Ovary (tissue), 9 donors: ENCODE data around the gene COL23A1. TPM values are rescaled to one million over a fixed set of nuclear protein-coding genes. Genes with fewer than 3 reads are reported as not detected.

Experiments
- DNase-seq, 5 donors: peaks; one replicate each; pipeline ENCODE4 v3.0.0-alpha.2; 2019 to 2020
- H3K27ac ChIP-seq, 2 donors: fragments of 200-600 bp; one replicate each; pipeline versions ENCODE4 v1.5.1 to v1.8.0; 2019 to 2022
- H3K27me3 ChIP-seq: fragments of 200-600 bp; one replicate; pipeline ENCODE4 v1.8.0; 2022
- H3K36me3 ChIP-seq: fragments of 200-600 bp; sonication (generic); one replicate; pipeline ENCODE4 v1.5.1; 2019
- H3K4me1 ChIP-seq: one replicate; pipeline ENCODE4 v1.8.1; 2013; ENCODE audit warnings: mild to moderate bottlenecking, moderate library complexity; ENCODE audit not compliant: insufficient read depth
- H3K4me3 ChIP-seq: fragments of 200-600 bp; sonication (generic); one replicate; pipeline ENCODE4 v1.5.1; 2017
- H3K9me3 ChIP-seq, 2 donors: fragments of 200-600 bp in 1 of 2; sonication (generic) in 1 of 2; one replicate each; pipeline versions ENCODE4 v1.5.1 to v1.8.1; 2013 to 2019; ENCODE audit warnings: mild to moderate bottlenecking in 1 of 2, moderate library complexity in 1 of 2
- EP300 ChIP-seq: sonication (generic); formaldehyde crosslinking; IDR thresholded peaks from one replicate; pipeline ENCODE4 v1.6.1; 2017; ENCODE audit warnings: antibody characterized with exemption
- POLR2A ChIP-seq: fragments of 450-650 bp; IDR thresholded peaks from one replicate; pipeline ENCODE4 v1.6.1; 2017; ENCODE audit warnings: antibody characterized with exemption, mild to moderate bottlenecking, moderate library complexity
- WGBS, 3 donors: extraction: QIAGEN DNeasy Blood & Tissue Kit in 1 of 3; methylation state at CpG; one replicate each; pipeline versions ENCODE4 v1.1.5 to v1.1.7; 2013 to 2017; 5-methylcytosine and 5-hydroxymethylcytosine counted together
- intact Hi-C, 4 donors: fragments of 100-400 bp; cut with DNase I; formaldehyde crosslinking; loops; one replicate each; pipeline versions ENCODE4 v1.11.0 to v1.15.1; 2022 to 2023
- polyA plus RNA-seq, 2 donors: library from polyadenylated mRNA; stranded (reverse); fragments of 200-250 nt in 1 of 2; fragments of 350-450 nt in 1 of 2; fragmentation: Illumina TruSeq in 1 of 2; extraction: RNeasy Lipid Tissue Mini Kit (QIAGEN cat#74804) in 1 of 2; gene quantifications; one replicate each; pipeline ENCODE4 v1.2.3, GENCODE V29; 2013 to 2014
- total RNA-seq, 7 donors: library from RNA; depleted of rRNA in 2 of 7; stranded (reverse); fragments of >200 nt in 2 of 7; fragmentation: NEBNext Ultra II Directional in 3 of 7; extraction: Animal tissue kit (Norgen Biotek cat#: 25700) in 3 of 7; gene quantifications; one replicate each; pipeline versions ENCODE4 v1.1.0 to v1.2.4, GENCODE V29; 2016 to 2023
- TF ChIP-seq, protein P1 (sequence below), 3 donors: fragments of 450-650 bp in 2 of 3; fragments of 200-600 bp in 1 of 3; IDR thresholded peaks; one replicate each; pipeline versions ENCODE4 v1.5.1 to v1.8.0; 2016 to 2022; ENCODE audit warnings: antibody characterized with exemption in 3 of 3, mild to moderate bottlenecking in 1 of 3
- donor health status: DM: no; HTN: no; CAD: no; lungs with moderate emphysema.
- donor health status: DM: no; HTN: no; CAD: no.
- donor health status: Bipolar disorder and iron deficiency.
- donor health status: DM: yes; HTN: yes; CAD: no.
- donor health status: DM: no; HTN: no; CAD: no.
- donor health status: DM: yes; HTN: yes; CAD: no.

COL23A1 gene
- total and polyA plus RNA-seq, 9 donors = 0.13 to 0.92 (median 0.39) TPM; not detected in 1

- Histone ChIP-seq H3K27me3 (no peaks in the 10 kb centered on the region), H3K36me3 (no peaks in the 10 kb centered on the region), H3K27ac (no peak overlapping the region), H3K4me3 (no peak overlapping the region), H3K4me1 (no peaks in the 10 kb centered on the region), H3K9me3 (no peaks in the 10 kb centered on the region)
- intact Hi-C loops = no loop called here
- 73 to 77% (median 76%) methylated on average over 2 of the region's 2 CpGs for WGBS, 3 donors
- no peak for DNase-seq
- TF ChIP-seq EP300 (no peak), POLR2A (no peak)
- TF ChIP-seq, protein P1, sequence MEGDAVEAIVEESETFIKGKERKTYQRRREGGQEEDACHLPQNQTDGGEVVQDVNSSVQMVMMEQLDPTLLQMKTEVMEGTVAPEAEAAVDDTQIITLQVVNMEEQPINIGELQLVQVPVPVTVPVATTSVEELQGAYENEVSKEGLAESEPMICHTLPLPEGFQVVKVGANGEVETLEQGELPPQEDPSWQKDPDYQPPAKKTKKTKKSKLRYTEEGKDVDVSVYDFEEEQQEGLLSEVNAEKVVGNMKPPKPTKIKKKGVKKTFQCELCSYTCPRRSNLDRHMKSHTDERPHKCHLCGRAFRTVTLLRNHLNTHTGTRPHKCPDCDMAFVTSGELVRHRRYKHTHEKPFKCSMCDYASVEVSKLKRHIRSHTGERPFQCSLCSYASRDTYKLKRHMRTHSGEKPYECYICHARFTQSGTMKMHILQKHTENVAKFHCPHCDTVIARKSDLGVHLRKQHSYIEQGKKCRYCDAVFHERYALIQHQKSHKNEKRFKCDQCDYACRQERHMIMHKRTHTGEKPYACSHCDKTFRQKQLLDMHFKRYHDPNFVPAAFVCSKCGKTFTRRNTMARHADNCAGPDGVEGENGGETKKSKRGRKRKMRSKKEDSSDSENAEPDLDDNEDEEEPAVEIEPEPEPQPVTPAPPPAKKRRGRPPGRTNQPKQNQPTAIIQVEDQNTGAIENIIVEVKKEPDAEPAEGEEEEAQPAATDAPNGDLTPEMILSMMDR (IDR thresholded peaks at IDR 0.05) = no peak
Observed at GRCh38 chr5:178411083-178411482, 179.1 kb downstream of the COL23A1 start.

DNA sequence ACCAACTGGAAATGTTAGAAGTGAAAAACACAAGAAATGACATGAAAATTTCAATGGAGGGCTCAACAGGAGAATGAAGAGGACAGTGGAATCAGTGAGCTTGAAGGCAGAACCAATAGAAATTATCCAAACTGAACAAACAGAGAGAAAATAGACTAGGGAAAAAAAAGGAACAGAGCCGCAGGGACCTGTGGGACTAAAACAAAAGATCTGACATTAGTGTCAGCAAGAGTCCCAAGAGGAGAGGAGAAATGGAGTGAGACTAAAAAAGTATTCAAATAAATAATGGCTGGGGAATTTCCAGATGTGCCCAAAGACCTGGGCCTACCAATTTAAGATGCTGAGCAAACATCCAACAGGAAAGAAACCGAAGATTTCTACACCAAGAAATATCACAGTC is 182.5 kb downstream of the COL23A1 start:
- H3K4me1 ChIP-seq = no peaks in the 10 kb centered on the region
- H3K9me3 ChIP-seq = no peaks in the 10 kb centered on the region
- H3K27ac ChIP-seq = no peak overlapping the region
- TF ChIP-seq EP300 (no peak), POLR2A (no peak)
- TF ChIP-seq, protein P1 (IDR thresholded peaks at IDR 0.05) = no peak
- H3K27me3 ChIP-seq = no peaks in the 10 kb centered on the region
- H3K4me3 ChIP-seq = no peak overlapping the region
- 90 to 99% (median 92%) methylated on average over 2 of the region's 2 CpGs for WGBS, 3 donors
- no peak for DNase-seq
- H3K36me3 ChIP-seq = no peaks in the 10 kb centered on the region
- intact Hi-C loops = loop anchor here in 1 of 4 donors (10.0 kb wide), 1 partner anchor 293 kb away; the partner anchor contains the start of gene N4BP3

- DNase-seq = no peak
- H3K4me1 ChIP-seq = no peaks in the 10 kb centered on the region
- TF ChIP-seq POLR2A (no peak), EP300 (no peak)
- TF ChIP-seq, protein P1 (IDR thresholded peaks at IDR 0.05) = no peak
- H3K27ac ChIP-seq = no peak overlapping the region
- H3K36me3 ChIP-seq = no peaks in the 10 kb centered on the region
- H3K9me3 ChIP-seq = no peaks in the 10 kb centered on the region
- intact Hi-C loops = loop anchor here in 1 of 4 donors (10.0 kb wide), 1 partner anchor 290 kb away; the partner anchor contains the start of gene N4BP3
- no peaks in the 10 kb centered on the region for H3K27me3 ChIP-seq
- whole genome bisulfite sequencing, 3 donors = 85 to 86% (median 86%) methylated on average over 8 of the region's 8 CpGs
- H3K4me3 ChIP-seq = no peak overlapping the region
Observed at GRCh38 chr5:178404987-178405386, 185.2 kb downstream of the COL23A1 start.

DNA sequence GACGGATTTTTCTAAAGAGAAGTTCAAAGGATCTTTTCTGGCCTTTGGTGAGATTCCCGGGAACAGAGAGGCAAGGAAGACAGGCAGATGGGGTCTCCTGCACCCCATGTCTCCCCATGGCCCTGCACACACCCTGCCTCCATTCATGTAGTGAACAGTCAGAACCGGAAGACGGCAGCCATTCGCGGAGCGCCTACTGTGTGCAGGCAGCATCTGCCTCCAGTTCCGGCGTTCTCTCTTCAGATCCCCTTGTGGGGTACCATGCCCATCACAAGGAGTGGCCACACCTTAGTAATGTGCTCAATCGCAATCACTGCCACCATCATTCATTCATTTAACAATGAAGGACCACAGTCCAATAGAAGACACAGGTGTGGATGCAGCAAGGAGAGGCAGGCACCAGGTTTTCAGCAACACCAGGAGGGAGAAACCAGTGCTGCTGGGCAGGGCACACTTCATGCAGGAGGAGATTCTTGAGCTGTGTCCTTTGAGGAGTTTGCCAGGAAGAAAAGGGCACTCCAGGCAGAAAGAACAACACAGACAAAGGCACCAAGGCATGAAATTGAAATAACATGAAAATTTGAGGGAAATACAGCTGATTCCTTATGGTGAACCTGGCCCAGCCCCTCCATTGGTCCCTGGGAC is 186.1 kb downstream of the COL23A1 start:
- Histone ChIP-seq H3K4me1 (no peaks in the 10 kb centered on the region), H3K27me3 (no peaks in the 10 kb centered on the region), H3K9me3 (no peaks in the 10 kb centered on the region), H3K27ac (no peak overlapping the region), H3K4me3 (no peak overlapping the region), H3K36me3 (no peaks in the 10 kb centered on the region)
- WGBS, 3 donors = 89 to 95% (median 92%) methylated on average over 10 of the region's 10 CpGs
- TF ChIP-seq, protein P1 (IDR thresholded peaks at IDR 0.05) = no peak
- TF ChIP-seq POLR2A (no peak), EP300 (no peak)
- intact Hi-C loops = loop anchor here in 1 of 4 donors (10.0 kb wide), 1 partner anchor 289 kb away; the partner anchor contains the start of gene N4BP3
- DNase-seq = no peak
